ENCODE measurements around the gene PHACTR2. TPM values are rescaled to one million over a fixed set of nuclear protein-coding genes. Genes with fewer than 3 reads are reported as not detected.

PHACTR2 gene
- total and polyA plus RNA-seq, 3 donors from 2014 or later = 18.3 to 121 (median 102) TPM

DNA sequence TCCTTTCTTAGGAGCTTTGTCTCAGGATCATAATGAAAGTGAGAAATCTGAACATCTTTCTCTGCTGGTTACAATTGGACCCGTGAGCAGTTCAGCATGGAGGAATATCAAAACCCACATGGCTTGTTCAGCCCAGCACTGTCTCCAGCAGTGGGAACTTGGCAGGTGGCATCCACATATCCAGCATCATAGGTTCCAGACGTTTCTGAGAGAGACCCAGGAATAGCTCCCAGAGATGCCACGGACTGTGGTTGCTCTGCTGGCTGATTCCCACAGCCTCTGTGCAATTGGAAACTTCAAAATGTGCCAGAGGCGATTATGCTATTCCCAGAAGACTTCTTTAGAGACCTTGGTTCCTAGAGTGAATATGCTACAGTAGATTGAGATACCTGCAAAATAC is 76.4 kb downstream of the PHACTR2 start:
- H3K27me3 ChIP-seq = no peaks in the 10 kb centered on the region
- intact Hi-C loops (cut with DNase I; ENCODE audit: low total_unique reads) = no loop called here
- H3K4me3 ChIP-seq = no peak overlapping the region
- peaks cover 18% of the 10 kb centered on the region for H3K4me1 ChIP-seq
- DNase-seq = no peak
- no peaks in the 10 kb centered on the region for H3K9me3 ChIP-seq
- peak overlapping the region in 1 of 2 donors; percentile 54 for H3K27ac ChIP-seq
- WGBS, 2 donors = 50 to 67% methylated on average over 3 to 4 of the region's 4 CpGs
- no peaks in the 10 kb centered on the region for H3K36me3 ChIP-seq (ENCODE audit: low read depth, missing control alignments)
- TF ChIP-seq, protein P1, sequence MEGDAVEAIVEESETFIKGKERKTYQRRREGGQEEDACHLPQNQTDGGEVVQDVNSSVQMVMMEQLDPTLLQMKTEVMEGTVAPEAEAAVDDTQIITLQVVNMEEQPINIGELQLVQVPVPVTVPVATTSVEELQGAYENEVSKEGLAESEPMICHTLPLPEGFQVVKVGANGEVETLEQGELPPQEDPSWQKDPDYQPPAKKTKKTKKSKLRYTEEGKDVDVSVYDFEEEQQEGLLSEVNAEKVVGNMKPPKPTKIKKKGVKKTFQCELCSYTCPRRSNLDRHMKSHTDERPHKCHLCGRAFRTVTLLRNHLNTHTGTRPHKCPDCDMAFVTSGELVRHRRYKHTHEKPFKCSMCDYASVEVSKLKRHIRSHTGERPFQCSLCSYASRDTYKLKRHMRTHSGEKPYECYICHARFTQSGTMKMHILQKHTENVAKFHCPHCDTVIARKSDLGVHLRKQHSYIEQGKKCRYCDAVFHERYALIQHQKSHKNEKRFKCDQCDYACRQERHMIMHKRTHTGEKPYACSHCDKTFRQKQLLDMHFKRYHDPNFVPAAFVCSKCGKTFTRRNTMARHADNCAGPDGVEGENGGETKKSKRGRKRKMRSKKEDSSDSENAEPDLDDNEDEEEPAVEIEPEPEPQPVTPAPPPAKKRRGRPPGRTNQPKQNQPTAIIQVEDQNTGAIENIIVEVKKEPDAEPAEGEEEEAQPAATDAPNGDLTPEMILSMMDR (IDR thresholded peaks at IDR 0.05) = no peak
- no peak for TF ChIP-seq POLR2A (IDR thresholded peaks at IDR 0.05)

- peak overlapping the region in 1 of 2 donors; percentile 54 for H3K27ac ChIP-seq
- DNase-seq = no peak
Measured at GRCh38 chr6:143755301-143755744, 77.6 kb downstream of the PHACTR2 start.

DNA sequence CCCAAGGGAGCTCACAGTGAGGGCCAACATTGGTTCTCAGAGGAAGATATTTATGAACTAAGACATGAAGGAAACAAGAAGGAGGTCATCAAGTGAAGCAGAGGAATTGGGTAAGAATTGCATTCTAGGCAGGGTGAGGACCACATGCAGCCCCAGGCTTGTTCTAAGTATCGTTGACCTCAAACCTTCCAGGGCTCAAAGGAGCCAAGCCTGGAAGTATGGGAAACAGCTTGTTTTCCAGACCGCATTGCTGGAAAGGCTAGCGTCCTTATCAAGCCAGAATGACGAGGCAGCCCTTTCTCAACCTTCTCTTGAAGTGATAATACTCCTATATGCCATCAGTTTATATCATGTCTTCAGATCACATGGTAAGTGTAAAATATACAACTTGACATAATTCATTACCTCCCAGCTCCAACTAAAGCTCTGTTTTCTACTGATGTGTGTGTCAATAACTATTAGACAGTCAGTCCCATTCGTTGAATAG is 79.6 kb downstream of the PHACTR2 start:
- Histone ChIP-seq H3K36me3 (ENCODE audit: low read depth, missing control alignments) (no peaks in the 10 kb centered on the region), H3K27me3 (no peaks in the 10 kb centered on the region), H3K9me3 (no peaks in the 10 kb centered on the region), H3K27ac (no peak overlapping the region), H3K4me1 (peaks cover 7% of the 10 kb centered on the region), H3K4me3 (no peak overlapping the region)
- intact Hi-C loops (cut with DNase I; ENCODE audit: low total_unique reads) = no loop called here
- DNase-seq = no peak
- no peak for TF ChIP-seq POLR2A (IDR thresholded peaks at IDR 0.05)
- TF ChIP-seq, protein P1 (IDR thresholded peaks at IDR 0.05) = no peak
- WGBS, 2 donors = 90 to 96% methylated on average over 5 of the region's 5 CpGs

More at GRCh38 chr6:143755301-143755744, 77.6 kb downstream of the PHACTR2 start:
- H3K4me1 ChIP-seq = peaks cover 18% of the 10 kb centered on the region
- 28 to 52% methylated on average over 5 of the region's 5 CpGs for WGBS, 2 donors
- TF ChIP-seq POLR2A (IDR thresholded peaks at IDR 0.05) = no peak
- TF ChIP-seq, protein P1 (IDR thresholded peaks at IDR 0.05) = no peak
- H3K9me3 ChIP-seq = no peaks in the 10 kb centered on the region
- no peaks in the 10 kb centered on the region for H3K27me3 ChIP-seq
- no peak overlapping the region for H3K4me3 ChIP-seq
- intact Hi-C loops (cut with DNase I; ENCODE audit: low total_unique reads) = no loop called here
- H3K36me3 ChIP-seq (ENCODE audit: low read depth, missing control alignments) = no peaks in the 10 kb centered on the region

DNA sequence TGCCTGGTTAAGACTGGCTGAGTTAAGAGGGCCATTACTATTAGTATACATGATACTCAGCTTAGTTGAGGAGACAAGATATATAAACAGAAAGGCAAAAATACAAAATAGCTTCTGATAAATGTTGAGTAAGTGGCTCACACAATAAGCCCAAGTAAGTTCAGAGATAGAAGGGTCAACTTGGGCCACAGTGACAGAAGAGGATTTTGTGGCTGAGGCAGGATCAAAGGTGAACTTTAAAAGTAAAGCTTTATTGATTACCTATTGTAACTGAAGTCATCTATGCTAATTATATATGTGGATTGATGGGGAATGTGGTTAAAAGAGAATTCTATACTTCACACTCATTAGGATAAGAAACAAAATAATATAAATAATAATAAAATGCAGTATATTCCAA is 80.8 kb downstream of the PHACTR2 start:
- intact Hi-C loops (cut with DNase I; ENCODE audit: low total_unique reads) = no loop called here
- no peaks in the 10 kb centered on the region for H3K4me1 ChIP-seq
- no peak for DNase-seq
- no peaks in the 10 kb centered on the region for H3K9me3 ChIP-seq
- no peak overlapping the region for H3K27ac ChIP-seq
- no peak overlapping the region for H3K4me3 ChIP-seq
- TF ChIP-seq, protein P1 (IDR thresholded peaks at IDR 0.05) = no peak
- no peak for TF ChIP-seq POLR2A (IDR thresholded peaks at IDR 0.05)
- no peaks in the 10 kb centered on the region for H3K36me3 ChIP-seq (ENCODE audit: low read depth, missing control alignments)
- no peaks in the 10 kb centered on the region for H3K27me3 ChIP-seq

- Histone ChIP-seq H3K4me1 (no peaks in the 10 kb centered on the region), H3K27me3 (no peaks in the 10 kb centered on the region), H3K4me3 (no peak overlapping the region), H3K36me3 (ENCODE audit: low read depth, missing control alignments) (no peaks in the 10 kb centered on the region), H3K27ac (no peak overlapping the region), H3K9me3 (no peaks in the 10 kb centered on the region)
- TF ChIP-seq, protein P1 (IDR thresholded peaks at IDR 0.05) = no peak
- TF ChIP-seq POLR2A (IDR thresholded peaks at IDR 0.05) = no peak
- WGBS, 2 donors = 83 to 84% methylated on average over 3 of the region's 3 CpGs
- no peak for DNase-seq
- intact Hi-C loops (cut with DNase I; ENCODE audit: low total_unique reads) = no loop called here
Measured at GRCh38 chr6:143759666-143760065, 81.9 kb downstream of the PHACTR2 start.

Measured in testis (tissue), 3 donors.